Ishikawa (cell line): ENCODE data around the gene ERG.

Experiments
- CEBPB ChIP-seq: IDR thresholded peaks from 2 replicates; pipeline ENCODE4 v1.6.1; 2012
- CREB1 ChIP-seq: IDR thresholded peaks from 2 replicates; pipeline ENCODE4 v1.6.1; 2012; ENCODE audit warnings: low read depth
- EGR1 ChIP-seq: IDR thresholded peaks from 2 replicates; pipeline ENCODE4 v1.6.1; 2012
- EP300 ChIP-seq: IDR thresholded peaks from 2 replicates; pipeline ENCODE4 v1.6.1; 2012; ENCODE audit warnings: borderline replicate concordance
- FOXM1 ChIP-seq: IDR thresholded peaks from 2 replicates; pipeline ENCODE4 v1.6.1; 2012; ENCODE audit warnings: low read depth, borderline replicate concordance
- NFIC ChIP-seq: IDR thresholded peaks from 2 replicates; pipeline ENCODE4 v1.6.1; 2012
- RAD21 ChIP-seq: IDR thresholded peaks from 2 replicates; pipeline ENCODE4 v1.6.1; 2012; ENCODE audit warnings: low read depth
- TAF1 ChIP-seq: IDR thresholded peaks from 2 replicates; pipeline ENCODE4 v1.6.1; 2012; ENCODE audit warnings: low read depth, mild to moderate bottlenecking
- TCF12 ChIP-seq: IDR thresholded peaks from 2 replicates; pipeline ENCODE4 v1.6.1; 2012; ENCODE audit warnings: low read depth
- TEAD4 ChIP-seq: IDR thresholded peaks from 2 replicates; pipeline ENCODE4 v1.6.1; 2012
- USF1 ChIP-seq: IDR thresholded peaks from 2 replicates; pipeline ENCODE4 v1.6.1; 2012
- YY1 ChIP-seq: IDR thresholded peaks from 2 replicates; pipeline ENCODE4 v1.6.1; 2012; ENCODE audit warnings: low read depth
- ZBTB7A ChIP-seq: IDR thresholded peaks from 2 replicates; pipeline ENCODE4 v1.6.1; 2012; ENCODE audit warnings: low read depth
- TF ChIP-seq, protein P1 (sequence below): IDR thresholded peaks from 2 replicates; pipeline ENCODE4 v1.6.1; 2012; ENCODE audit warnings: low read depth, mild to moderate bottlenecking
- TF ChIP-seq, protein P2 (sequence below): IDR thresholded peaks from 2 replicates; pipeline ENCODE4 v1.6.1; 2012

ERG gene

DNA sequence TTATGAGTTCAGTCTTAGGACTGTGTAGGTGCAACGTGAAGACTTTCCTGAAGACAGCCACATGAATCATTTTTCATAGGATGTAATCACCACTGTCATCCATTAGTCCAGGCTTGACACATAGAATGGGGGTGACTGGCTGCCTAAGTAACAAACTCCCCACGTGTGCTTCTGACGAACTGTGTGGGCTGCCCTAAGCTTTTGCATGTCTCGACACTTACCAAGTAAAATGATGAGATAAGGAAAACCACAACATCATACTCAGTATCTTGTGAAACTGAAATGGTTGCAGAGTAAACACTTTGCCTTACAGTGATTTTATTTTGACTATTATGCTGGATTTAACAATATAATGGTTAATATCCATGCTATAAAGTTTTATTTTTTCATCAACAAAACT is 19.5 kb downstream of the ERG start:
- TF ChIP-seq, protein P1, sequence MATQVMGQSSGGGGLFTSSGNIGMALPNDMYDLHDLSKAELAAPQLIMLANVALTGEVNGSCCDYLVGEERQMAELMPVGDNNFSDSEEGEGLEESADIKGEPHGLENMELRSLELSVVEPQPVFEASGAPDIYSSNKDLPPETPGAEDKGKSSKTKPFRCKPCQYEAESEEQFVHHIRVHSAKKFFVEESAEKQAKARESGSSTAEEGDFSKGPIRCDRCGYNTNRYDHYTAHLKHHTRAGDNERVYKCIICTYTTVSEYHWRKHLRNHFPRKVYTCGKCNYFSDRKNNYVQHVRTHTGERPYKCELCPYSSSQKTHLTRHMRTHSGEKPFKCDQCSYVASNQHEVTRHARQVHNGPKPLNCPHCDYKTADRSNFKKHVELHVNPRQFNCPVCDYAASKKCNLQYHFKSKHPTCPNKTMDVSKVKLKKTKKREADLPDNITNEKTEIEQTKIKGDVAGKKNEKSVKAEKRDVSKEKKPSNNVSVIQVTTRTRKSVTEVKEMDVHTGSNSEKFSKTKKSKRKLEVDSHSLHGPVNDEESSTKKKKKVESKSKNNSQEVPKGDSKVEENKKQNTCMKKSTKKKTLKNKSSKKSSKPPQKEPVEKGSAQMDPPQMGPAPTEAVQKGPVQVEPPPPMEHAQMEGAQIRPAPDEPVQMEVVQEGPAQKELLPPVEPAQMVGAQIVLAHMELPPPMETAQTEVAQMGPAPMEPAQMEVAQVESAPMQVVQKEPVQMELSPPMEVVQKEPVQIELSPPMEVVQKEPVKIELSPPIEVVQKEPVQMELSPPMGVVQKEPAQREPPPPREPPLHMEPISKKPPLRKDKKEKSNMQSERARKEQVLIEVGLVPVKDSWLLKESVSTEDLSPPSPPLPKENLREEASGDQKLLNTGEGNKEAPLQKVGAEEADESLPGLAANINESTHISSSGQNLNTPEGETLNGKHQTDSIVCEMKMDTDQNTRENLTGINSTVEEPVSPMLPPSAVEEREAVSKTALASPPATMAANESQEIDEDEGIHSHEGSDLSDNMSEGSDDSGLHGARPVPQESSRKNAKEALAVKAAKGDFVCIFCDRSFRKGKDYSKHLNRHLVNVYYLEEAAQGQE, result no peak
- no peak for TF ChIP-seq TCF12
- no peak for TF ChIP-seq FOXM1
- no peak for TF ChIP-seq EGR1
- TF ChIP-seq USF1, result no peak
- no peak for TF ChIP-seq ZBTB7A
- no peak for TF ChIP-seq RAD21
- TF ChIP-seq, protein P2, sequence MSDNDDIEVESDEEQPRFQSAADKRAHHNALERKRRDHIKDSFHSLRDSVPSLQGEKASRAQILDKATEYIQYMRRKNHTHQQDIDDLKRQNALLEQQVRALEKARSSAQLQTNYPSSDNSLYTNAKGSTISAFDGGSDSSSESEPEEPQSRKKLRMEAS, result no peak
- TF ChIP-seq NFIC, result no peak
- TF ChIP-seq TEAD4, result no peak
- TF ChIP-seq TAF1, result no peak
- no peak for TF ChIP-seq CREB1
- TF ChIP-seq EP300, result no peak
- TF ChIP-seq CEBPB, result no peak
- no peak for TF ChIP-seq YY1

DNA sequence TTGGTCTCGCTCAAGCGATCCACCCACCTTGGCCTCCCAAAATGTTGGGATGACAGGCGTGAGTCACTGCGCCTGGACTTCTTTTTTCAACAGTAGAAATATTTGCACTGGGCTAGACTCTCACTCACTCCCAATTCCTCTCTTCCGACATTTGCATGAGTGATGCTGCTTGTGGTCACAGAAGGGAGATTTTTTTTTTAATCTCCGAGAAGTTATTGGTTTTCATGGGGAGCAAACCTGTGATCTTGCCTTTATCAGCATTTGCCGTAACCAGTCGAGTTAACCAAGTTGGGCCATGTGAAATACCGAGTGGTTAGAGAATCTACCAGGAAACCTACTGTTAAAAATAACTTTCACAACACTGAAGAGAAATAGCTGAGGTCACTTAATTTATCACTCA is 21.1 kb downstream of the ERG start:
- no peak for TF ChIP-seq CREB1

GRCh38 chr21:38476385-38476784 is 21.9 kb downstream of the ERG start:
- TF ChIP-seq YY1, result no peak
- TF ChIP-seq EGR1, result no peak
- no peak for TF ChIP-seq TEAD4
- no peak for TF ChIP-seq NFIC
- TF ChIP-seq USF1, result no peak
- no peak for TF ChIP-seq CREB1
- TF ChIP-seq, protein P1, result no peak
- TF ChIP-seq FOXM1, result no peak
- no peak for TF ChIP-seq CEBPB
- no peak for TF ChIP-seq ZBTB7A
- no peak for TF ChIP-seq TAF1
- TF ChIP-seq, protein P2, result no peak
- no peak for TF ChIP-seq EP300

- TF ChIP-seq, protein P2, result no peak
- TF ChIP-seq TAF1 (no peak), TCF12 (no peak), EP300 (no peak), FOXM1 (no peak), EGR1 (no peak), CREB1 (no peak), CEBPB (no peak), TEAD4 (no peak), ZBTB7A (no peak), YY1 (no peak), USF1 (no peak), NFIC (no peak), RAD21 (no peak)
- TF ChIP-seq, protein P1, result no peak
These were observed 22.8 kb downstream of the ERG start for GRCh38 chr21:38475519-38475918.
